22Rv1 (cell line): ENCODE measurements around the gene MAN2A1.
"Not testable (repeated sequence)": the region's sequence is repeated elsewhere in the genome, so short reads cannot be mapped to it uniquely, and the experiment has no call there.

ENCODE experiments used
- ZFX ChIP-seq: fragments of 450-650 bp; IDR thresholded peaks from 2 replicates; pipeline ENCODE4 v1.6.1; 2017; ENCODE audit warnings: antibody characterized with exemption, borderline replicate concordance
- TF ChIP-seq, protein P1 (sequence below): fragments of 450-650 bp; IDR thresholded peaks from 2 replicates; pipeline ENCODE4 v1.5.1; 2017; ENCODE audit warnings: mild to moderate bottlenecking

DNA sequence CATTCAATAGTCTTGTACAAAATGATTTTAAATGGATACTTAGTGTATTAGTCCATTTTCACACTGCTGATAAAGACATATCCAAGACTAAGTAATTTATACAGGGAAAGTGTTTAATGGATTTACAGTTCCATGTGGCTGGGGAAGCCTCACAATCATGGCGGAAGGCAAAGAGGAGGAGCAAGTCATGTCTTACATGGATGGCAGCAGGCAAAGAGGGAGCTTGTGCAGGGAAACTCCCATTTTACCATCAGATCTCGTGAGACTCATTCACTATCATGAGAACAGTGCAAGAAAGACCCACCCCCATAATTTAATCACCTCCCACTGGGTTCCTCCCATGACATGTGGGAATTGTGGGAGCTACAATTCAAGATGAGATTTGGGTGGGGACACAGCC, 203.5 kb downstream of the MAN2A1 start:
- TF ChIP-seq, protein P1, sequence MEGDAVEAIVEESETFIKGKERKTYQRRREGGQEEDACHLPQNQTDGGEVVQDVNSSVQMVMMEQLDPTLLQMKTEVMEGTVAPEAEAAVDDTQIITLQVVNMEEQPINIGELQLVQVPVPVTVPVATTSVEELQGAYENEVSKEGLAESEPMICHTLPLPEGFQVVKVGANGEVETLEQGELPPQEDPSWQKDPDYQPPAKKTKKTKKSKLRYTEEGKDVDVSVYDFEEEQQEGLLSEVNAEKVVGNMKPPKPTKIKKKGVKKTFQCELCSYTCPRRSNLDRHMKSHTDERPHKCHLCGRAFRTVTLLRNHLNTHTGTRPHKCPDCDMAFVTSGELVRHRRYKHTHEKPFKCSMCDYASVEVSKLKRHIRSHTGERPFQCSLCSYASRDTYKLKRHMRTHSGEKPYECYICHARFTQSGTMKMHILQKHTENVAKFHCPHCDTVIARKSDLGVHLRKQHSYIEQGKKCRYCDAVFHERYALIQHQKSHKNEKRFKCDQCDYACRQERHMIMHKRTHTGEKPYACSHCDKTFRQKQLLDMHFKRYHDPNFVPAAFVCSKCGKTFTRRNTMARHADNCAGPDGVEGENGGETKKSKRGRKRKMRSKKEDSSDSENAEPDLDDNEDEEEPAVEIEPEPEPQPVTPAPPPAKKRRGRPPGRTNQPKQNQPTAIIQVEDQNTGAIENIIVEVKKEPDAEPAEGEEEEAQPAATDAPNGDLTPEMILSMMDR = not testable (repeated sequence)
- TF ChIP-seq ZFX = not testable (repeated sequence)
